H1 (cell line): ENCODE data around the gene CAMTA2. TPM values are rescaled to one million over a fixed set of nuclear protein-coding genes. Genes with fewer than 3 reads are reported as not detected.
A peak's percentile ranks its signal among the peaks of the same experiment; 100 is the strongest.

Source experiments
- CTCF ChIA-PET: fragments of 300-600 bp; sonication (Branson Sonifier 250); formaldehyde crosslinking; loops from one replicate; lab custom pipeline; 2021; ENCODE audit not compliant: partially characterized antibody; lab: Charles Lee
- POLR2A ChIA-PET: fragments of 300-600 bp; sonication (Branson Sonifier 250); formaldehyde crosslinking; loops from one replicate; lab custom pipeline; 2021; ENCODE audit warnings: inconsistent platforms; ENCODE audit not compliant: partially characterized antibody; lab: Charles Lee
- DNase-seq, 2 experiments: peaks; one replicate each; pipeline versions ENCODE4 v3.0.0 to v3.0.0-alpha.2; 2010 to 2022; ENCODE audit warnings: low spot score in 2 of 2, low read depth in 1 of 2, mixed read lengths in 1 of 2
- FAIRE-seq: peaks from 2 replicates; lab custom pipeline; 2011; peaks lifted over from hg19 to GRCh38; lab: Jason Lieb, UNC
- H2AFZ ChIP-seq: 2 replicates; pipeline ENCODE4 v1.8.1; 2012; ENCODE audit warnings: low read length, inconsistent platforms
- H2AK5ac ChIP-seq: 2 replicates; pipeline ENCODE4 v1.6.1; 2013; ENCODE audit warnings: low read depth, low read length
- H2BK120ac ChIP-seq: replicated peaks from 2 replicates; pipeline ENCODE3; 2013; ENCODE audit warnings: low read depth, low read length, inconsistent platforms
- H2BK12ac ChIP-seq: 2 replicates; pipeline ENCODE4 v1.6.1; 2013; ENCODE audit warnings: low read depth, low read length
- H2BK15ac ChIP-seq: 2 replicates; pipeline ENCODE4 v1.6.1; 2013; ENCODE audit warnings: low read length
- H2BK20ac ChIP-seq: 2 replicates; pipeline ENCODE4 v1.6.1; 2013; ENCODE audit warnings: low read length
- H2BK5ac ChIP-seq: 2 replicates; pipeline ENCODE4 v1.6.1; 2013; ENCODE audit warnings: low read depth, low read length
- H3K14ac ChIP-seq: 2 replicates; pipeline ENCODE4 v1.6.1; 2013; ENCODE audit warnings: inconsistent platforms; ENCODE audit not compliant: insufficient read length
- H3K18ac ChIP-seq: 2 replicates; pipeline ENCODE4 v1.6.1; 2013; ENCODE audit warnings: low read length; ENCODE audit errors: extremely low read depth
- H3K23ac ChIP-seq: 2 replicates; pipeline ENCODE4 v1.6.1; 2013; ENCODE audit warnings: inconsistent platforms; ENCODE audit not compliant: insufficient read length
- H3K23me2 ChIP-seq: 2 replicates; pipeline ENCODE4 v1.6.1; 2013; ENCODE audit warnings: low read depth, low read length
- H3K27ac ChIP-seq: 2 replicates; pipeline ENCODE4 v1.6.1; 2011; ENCODE audit warnings: low read depth, low read length, inconsistent platforms
- H3K27me3 ChIP-seq, 4 experiments: replicated peaks in 1 of 4; 1 replicate in 1 of 4; 2 replicates in 3 of 4; pipeline versions ENCODE4 v1.6.1 to v1.8.1; 2011 to 2013; ENCODE audit warnings: low read length in 3 of 4, mild to moderate bottlenecking in 3 of 4, inconsistent platforms in 2 of 4, mixed read lengths in 2 of 4, moderate library complexity in 1 of 4; ENCODE audit not compliant: control insufficient read depth in 3 of 4, insufficient read depth in 3 of 4; ENCODE audit errors: extremely low read depth in 1 of 4
- H3K36me3 ChIP-seq, 4 experiments: 2 replicates each; pipeline versions ENCODE4 v1.6.1 to v1.8.1; 2011 to 2013; ENCODE audit warnings: mild to moderate bottlenecking in 4 of 4, low read length in 3 of 4, moderate library complexity in 2 of 4, control low read depth in 1 of 4, inconsistent platforms in 1 of 4; ENCODE audit not compliant: insufficient read depth in 4 of 4, control insufficient read depth in 2 of 4
- H3K4ac ChIP-seq: replicated peaks from 2 replicates; pipeline ENCODE3; 2013; ENCODE audit warnings: low read length, low read depth, mixed read lengths, inconsistent platforms; ENCODE audit not compliant: insufficient read length
- H3K4me1 ChIP-seq, 4 experiments: replicated peaks in 1 of 4; 1 replicate in 1 of 4; 2 replicates in 3 of 4; pipeline versions ENCODE4 v1.6.1 to v1.8.1; 2011 to 2013; ENCODE audit warnings: low read length in 3 of 4, inconsistent platforms in 2 of 4, mixed read lengths in 1 of 4; ENCODE audit not compliant: insufficient read depth in 4 of 4, control insufficient read depth in 3 of 4
- H3K4me2 ChIP-seq, 2 experiments: 2 replicates each; pipeline versions ENCODE4 v1.6.1 to v1.8.1; 2011 to 2013; ENCODE audit warnings: low read depth in 2 of 2, low read length in 2 of 2, control low read depth in 1 of 2, inconsistent platforms in 1 of 2, mild to moderate bottlenecking in 1 of 2; ENCODE audit not compliant: insufficient read depth in 1 of 2
- H3K4me3 ChIP-seq, 4 experiments: fragments of 200-600, 300-600 bp in 1 of 4; sonication (generic), shearing (Covaris generic), sonication (Bioruptor Twin) in 1 of 4; 2 replicates each; pipeline versions ENCODE4 v1.5.1 to v1.8.1; 2011 to 2016; ENCODE audit warnings: low read length in 4 of 4, low read depth in 3 of 4, control low read depth in 2 of 4, inconsistent platforms in 2 of 4, mild to moderate bottlenecking in 2 of 4, mixed read lengths in 1 of 4, moderate library complexity in 1 of 4; ENCODE audit not compliant: insufficient read depth in 2 of 4; ENCODE audit errors: extremely low read depth in 1 of 4
- H3K56ac ChIP-seq: replicated peaks from 2 replicates; pipeline ENCODE3; 2013; ENCODE audit warnings: low read depth, mild to moderate bottlenecking, mixed read lengths, low read length, inconsistent platforms; ENCODE audit not compliant: insufficient read length
- H3K79me1 ChIP-seq: 2 replicates; pipeline ENCODE4 v1.6.1; 2013; ENCODE audit warnings: low read depth, low read length, control low read depth
- H3K79me2 ChIP-seq, 2 experiments: 2 replicates each; pipeline versions ENCODE4 v1.6.1 to v1.8.1; 2012 to 2013; ENCODE audit warnings: low read length in 2 of 2, mild to moderate bottlenecking in 2 of 2, inconsistent platforms in 1 of 2; ENCODE audit not compliant: insufficient read depth in 2 of 2, control insufficient read depth in 1 of 2
- H3K9ac ChIP-seq, 4 experiments: replicated peaks in 1 of 4; 1 replicate in 1 of 4; 2 replicates in 3 of 4; pipeline versions ENCODE4 v1.6.1 to v1.8.1; 2011 to 2013; ENCODE audit warnings: low read depth in 3 of 4, low read length in 3 of 4, control low read depth in 2 of 4, mild to moderate bottlenecking in 2 of 4, moderate library complexity in 2 of 4, inconsistent platforms in 1 of 4; ENCODE audit errors: extremely low read depth in 1 of 4
- H3K9me3 ChIP-seq, 2 experiments: 2 replicates each; pipeline versions ENCODE4 v1.6.1 to v1.8.1; 2012 to 2013; ENCODE audit warnings: mild to moderate bottlenecking in 2 of 2, moderate library complexity in 2 of 2, control low read depth in 1 of 2, inconsistent platforms in 1 of 2, low read depth in 1 of 2, low read length in 1 of 2, mixed read lengths in 1 of 2; ENCODE audit not compliant: insufficient read depth in 2 of 2
- H4K20me1 ChIP-seq, 2 experiments: replicated peaks in 1 of 2; 2 replicates each; pipeline versions ENCODE3 to v1.8.1; 2011 to 2013; ENCODE audit warnings: inconsistent platforms in 2 of 2, low read length in 2 of 2, mild to moderate bottlenecking in 1 of 2; ENCODE audit not compliant: insufficient read depth in 2 of 2, control insufficient read depth in 1 of 2
- H4K5ac ChIP-seq: 2 replicates; pipeline ENCODE4 v1.6.1; 2013; ENCODE audit warnings: low read length, low read depth, mixed read lengths, inconsistent platforms; ENCODE audit not compliant: insufficient read length
- H4K8ac ChIP-seq: 2 replicates; pipeline ENCODE4 v1.8.0; 2013; ENCODE audit warnings: mild to moderate bottlenecking, moderate library complexity, low read length, inconsistent platforms; ENCODE audit not compliant: insufficient read depth; ENCODE audit errors: extremely low read depth
- H4K91ac ChIP-seq: replicated peaks from 2 replicates; pipeline ENCODE3; 2013; ENCODE audit warnings: low read length, mixed read lengths, inconsistent platforms; ENCODE audit not compliant: insufficient read length
- CTCF ChIP-seq, 3 experiments: IDR thresholded peaks; 1 replicate in 2 of 3; 2 replicates in 1 of 3; pipeline versions ENCODE4 v1.5.1 to v1.6.1; 2011; ENCODE audit warnings: low read length in 3 of 3, mild to moderate bottlenecking in 3 of 3, inconsistent platforms in 2 of 3, low read depth in 1 of 3, moderate library complexity in 1 of 3; ENCODE audit not compliant: insufficient read depth in 1 of 3; ENCODE audit errors: control extremely low read depth in 1 of 3
- E2F6 ChIP-seq: IDR thresholded peaks from 2 replicates; pipeline ENCODE4 v1.6.1; 2012; ENCODE audit warnings: inconsistent platforms
- GABPA ChIP-seq: IDR thresholded peaks from 2 replicates; pipeline ENCODE4 v1.6.1; 2011; ENCODE audit warnings: mild to moderate bottlenecking, low read length, moderate library complexity, borderline replicate concordance; ENCODE audit not compliant: insufficient read depth
- MAX ChIP-seq: IDR thresholded peaks from 2 replicates; pipeline ENCODE4 v1.6.1; 2012; ENCODE audit warnings: inconsistent platforms
- PHF8 ChIP-seq: fragments of 200-600 bp; sonication (generic); conservative IDR thresholded peaks from 2 replicates; pipeline ENCODE4 v1.7.1; 2012; ENCODE audit warnings: low read depth, mild to moderate bottlenecking, inconsistent platforms, low read length, moderate library complexity
- POLR2AphosphoS5 ChIP-seq: IDR thresholded peaks from 2 replicates; pipeline ENCODE4 v1.6.1; 2011; ENCODE audit warnings: low read depth, low read length
- SIRT6 ChIP-seq: IDR thresholded peaks from one replicate; pipeline ENCODE4 v1.7.1; 2012; ENCODE audit warnings: low read length, inconsistent platforms
- WGBS, 2 experiments: shearing (Covaris generic) in 1 of 2; methylation state at CpG; one replicate each; pipeline versions ENCODE4 v1.1.6 to v1.1.7; 2013 to 2015; ENCODE audit warnings: low lambda C conversion rate in 2 of 2, mixed read lengths in 2 of 2, inconsistent platforms in 1 of 2, low coverage in 1 of 2, missing lambda C conversion rate in 1 of 2; ENCODE audit not compliant: insufficient replicate concordance in 2 of 2, insufficient coverage in 1 of 2, insufficient read length in 1 of 2; ENCODE audit errors: extremely low coverage in 1 of 2, missing lambda C conversion rate in 1 of 2; 5-methylcytosine and 5-hydroxymethylcytosine counted together
- polyA plus RNA-seq, 7 experiments: library from polyadenylated mRNA; depleted of rRNA in 3 of 7; stranded (reverse) in 5 of 7; unstranded in 2 of 7; fragments of >200 nt in 5 of 7; fragments of 200-250 nt in 2 of 7; gene quantifications; 1 replicate in 5 of 7; 2 replicates in 1 of 7; 4 replicates in 1 of 7; pipeline versions ENCODE4 v1.2.1 to v1.2.3, GENCODE V29; 2011 to 2013; ENCODE audit warnings: missing spikeins in 2 of 7, mixed read lengths in 2 of 7
- total RNA-seq: library from RNA; stranded (reverse); fragmentation: NEBNext Ultra II Directional; extraction: Animal tissue kit (Norgen Biotek cat#: 25700); gene quantifications from 2 replicates; pipeline ENCODE4 v1.2.1, GENCODE V29; 2021

The CAMTA2 gene
- total and polyA plus RNA-seq, 2 of the 8 experiments (the other 6 are each of a cell fraction or from before 2014, with no cell fraction given) = 5.5 to 12.0 TPM

GRCh38 chr17:4987767-4988567, 492 bp upstream of the CAMTA2 start:
- Histone ChIP-seq H2BK15ac (no peak overlapping the region), H2BK5ac (no peak overlapping the region), H3K27me3 (peaks cover 0 to 11% (median 9%) of the 10 kb centered on the region in 4 experiments; a peak in 6 of 7 replicates), H3K4ac (no peak overlapping the region), H3K14ac (no peak overlapping the region), H4K20me1 (no peaks in the 10 kb centered on the region), H3K27ac (no peak overlapping the region), H4K91ac (no peak overlapping the region), H3K9me3 (no peaks in the 10 kb centered on the region), H3K79me1 (no peaks in the 10 kb centered on the region), H2AFZ (peak overlapping the region; percentile 48; the same call in 1 of the 2 replicates), H3K9ac (peak overlapping the region in 3 of 4 experiments; percentile 20 to 36 (median 20); a peak in 3 of 7 replicates), H2BK20ac (no peak overlapping the region), H3K79me2 (no peaks in the 10 kb centered on the region), H2BK12ac (no peak overlapping the region), H3K23ac (no peak overlapping the region), H4K5ac (peak overlapping the region; percentile 38), H2AK5ac (no peak overlapping the region), H3K23me2 (peaks cover 8% of the 10 kb centered on the region; the same call in 1 of the 2 replicates), H3K18ac (no peak overlapping the region), H3K4me1 (peaks cover 0 to 7% (median 4%) of the 10 kb centered on the region in 4 experiments; a peak in 5 of 7 replicates), H4K8ac (no peak overlapping the region), H3K4me2 (peak overlapping the region; percentile 82 to 96), H3K4me3 (peak overlapping the region; percentile 59 to 85 (median 66)), H3K36me3 (no peaks in the 10 kb centered on the region), H2BK120ac (no peak overlapping the region), H3K56ac (peak overlapping the region; percentile 5)
- POLR2A ChIA-PET = interaction anchor here (1.1 to 10.7 kb wide), 8 partner anchors 9 to 48 kb away, joined by 3 to 128 read pairs (median 8); partner anchors contain the start of genes INCA1, KIF1C, PFN1 and RNF167
- CTCF ChIA-PET = interaction anchor here (0.6 to 6.4 kb wide), 10 partner anchors 8 to 156 kb away, joined by 3 to 43 read pairs (median 8); partner anchors contain the start of genes CHRNE, INCA1 and KIF1C
- 27% methylated on average over 27 of the region's 30 CpGs; no CpG with 5 or more reads in 1 of the 2 experiments for whole genome bisulfite sequencing, 2 experiments
- no peak for FAIRE-seq
- no peak for DNase-seq
- TF ChIP-seq GABPA (no peak), CTCF (IDR thresholded peaks at IDR 0.05; ENCODE audit: control extremely low read depth in 1 of 3, insufficient read depth in 1 of 3, low read depth in 1 of 3, low read length in 3 of 3) (no peak), PHF8 (no peak), SIRT6 (no peak), POLR2AphosphoS5 (no peak), E2F6 (peak; percentile 23; the same call in 1 of the 2 replicates), MAX (no peak)
